SK-N-SH treated with all-trans-retinoic acid at 6 μM for 48 hours (cell line): Measurements from ENCODE around the gene RNF10.

ENCODE experiments used
- ARNTL ChIP-seq: fragments of 450-650 bp; formaldehyde crosslinking; IDR thresholded peaks from 2 replicates; pipeline ENCODE4 v1.5.0; 2020; ENCODE audit warnings: low read depth, mild to moderate bottlenecking, moderate library complexity, borderline replicate concordance
- BACH2 ChIP-seq: fragments of 250-450 bp; sonication (Bioruptor Pico); IDR thresholded peaks from 2 replicates; pipeline ENCODE4 v1.9.0; 2021; ENCODE audit warnings: mild to moderate bottlenecking, borderline replicate concordance
- PATZ1 ChIP-seq: fragments of 250-450 bp; sonication (Bioruptor Pico); IDR thresholded peaks from 2 replicates; pipeline ENCODE4 v1.8.0; 2020; ENCODE audit warnings: mild to moderate bottlenecking, moderate library complexity, borderline replicate concordance
- RARB ChIP-seq: fragments of 250-450 bp; sonication (Bioruptor Pico); IDR thresholded peaks from 2 replicates; pipeline ENCODE4 v1.8.0; 2021; ENCODE audit warnings: mild to moderate bottlenecking, moderate library complexity
- ZC3H10 ChIP-seq: fragments of 250-450 bp; sonication (Bioruptor Pico); IDR thresholded peaks from 2 replicates; pipeline ENCODE4 v1.5.1; 2021; ENCODE audit warnings: mild to moderate bottlenecking, moderate library complexity
- ZFP3 ChIP-seq: fragments of 250-450 bp; sonication (Bioruptor Pico); IDR thresholded peaks from 2 replicates; pipeline ENCODE4 v1.5.0; 2020; ENCODE audit warnings: mild to moderate bottlenecking, moderate library complexity
- TF ChIP-seq, protein P1 (sequence below): fragments of 250-450 bp; sonication (Bioruptor Pico); IDR thresholded peaks from 2 replicates; pipeline ENCODE4 v1.8.0; 2021; ENCODE audit warnings: low read depth, mild to moderate bottlenecking, moderate library complexity, borderline replicate concordance

DNA sequence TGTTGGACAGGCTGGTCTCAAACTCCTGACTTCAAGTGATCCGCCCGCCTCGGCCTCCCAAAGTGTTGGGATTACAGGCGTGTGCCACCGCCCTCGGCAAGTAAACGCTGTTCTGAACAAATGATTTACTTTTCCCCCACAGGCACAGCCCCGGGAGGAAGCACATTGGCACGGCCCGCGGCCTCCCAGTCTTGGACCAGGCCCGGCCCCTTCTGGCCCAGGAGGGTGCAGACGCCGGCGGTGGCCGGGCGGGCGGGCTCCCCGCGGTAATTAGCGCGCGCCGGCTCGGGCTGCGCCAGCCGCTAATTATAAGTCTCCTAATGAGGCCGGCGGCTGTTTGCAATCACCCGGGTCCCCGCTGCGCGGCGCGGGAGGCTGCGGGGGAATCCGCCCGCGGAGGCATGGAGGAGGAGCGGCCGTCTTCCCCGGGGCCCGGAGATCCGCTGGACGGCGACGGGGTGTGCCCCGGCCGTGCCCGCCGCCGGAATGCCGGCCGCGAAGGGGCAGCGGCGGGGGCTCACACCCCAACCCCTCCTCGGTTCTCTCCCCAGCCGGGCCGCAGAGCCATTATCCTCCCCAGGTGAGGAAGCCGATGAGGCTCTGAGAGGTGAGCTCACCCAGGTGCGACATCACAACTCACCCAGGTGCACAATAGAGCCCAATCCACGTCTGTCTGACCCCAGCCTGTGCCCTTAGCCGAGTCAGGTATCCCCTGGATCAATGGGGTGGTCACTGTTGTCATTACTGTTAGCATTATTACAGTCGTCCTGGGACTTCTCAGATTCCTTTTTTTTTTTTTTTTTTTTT, 50.4 kb downstream of the RNF10 start:
- TF ChIP-seq ARNTL (CRISPR knock-in tag) = no peak
- TF ChIP-seq ZFP3 (CRISPR knock-in tag) = no peak
- TF ChIP-seq RARB (CRISPR knock-in tag) = no peak
- TF ChIP-seq, protein P1, sequence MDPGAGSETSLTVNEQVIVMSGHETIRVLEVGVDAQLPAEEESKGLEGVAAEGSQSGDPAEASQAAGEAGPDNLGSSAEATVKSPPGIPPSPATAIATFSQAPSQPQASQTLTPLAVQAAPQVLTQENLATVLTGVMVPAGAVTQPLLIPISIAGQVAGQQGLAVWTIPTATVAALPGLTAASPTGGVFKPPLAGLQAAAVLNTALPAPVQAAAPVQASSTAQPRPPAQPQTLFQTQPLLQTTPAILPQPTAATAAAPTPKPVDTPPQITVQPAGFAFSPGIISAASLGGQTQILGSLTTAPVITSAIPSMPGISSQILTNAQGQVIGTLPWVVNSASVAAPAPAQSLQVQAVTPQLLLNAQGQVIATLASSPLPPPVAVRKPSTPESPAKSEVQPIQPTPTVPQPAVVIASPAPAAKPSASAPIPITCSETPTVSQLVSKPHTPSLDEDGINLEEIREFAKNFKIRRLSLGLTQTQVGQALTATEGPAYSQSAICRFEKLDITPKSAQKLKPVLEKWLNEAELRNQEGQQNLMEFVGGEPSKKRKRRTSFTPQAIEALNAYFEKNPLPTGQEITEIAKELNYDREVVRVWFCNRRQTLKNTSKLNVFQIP (CRISPR knock-in tag) = no peak
- TF ChIP-seq PATZ1 (CRISPR knock-in tag) = no peak
- TF ChIP-seq BACH2 (CRISPR knock-in tag) = no peak
- TF ChIP-seq ZC3H10 (CRISPR knock-in tag) = no peak
